K562 (cell line): ENCODE measurements around the gene SCYGR2. TPM values are rescaled to one million over a fixed set of nuclear protein-coding genes. Genes with fewer than 3 reads are reported as not detected.

Source experiments
- ATAC-seq: fragments of 200-7000 bp; cut with Tn5 transposase; 3 replicates; pipeline ENCODE4 v1.9.1; 2020; ENCODE audit warnings: moderate library complexity
- BruUV-seq: library from RNA; stranded (reverse); fragments of 400-500 nt; replicated peaks from 2 replicates; lab custom pipeline; 2021; lab: Mats Ljungman, UMichigan
- CTCF ChIA-PET: fragments of 300-600 bp; formaldehyde crosslinking; extraction: SDS; loops from one replicate; lab custom pipeline; 2021; ENCODE audit warnings: low intra/inter-chr PET ratio; lab: Yijun Ruan, JAX
- POLR2A ChIA-PET: fragments of 300-600, 350-650 bp; sonication (Branson Sonifier 250); formaldehyde crosslinking; extraction: SDS; loops from one replicate; lab custom pipeline; 2021; ENCODE audit warnings: antibody characterized with exemption, inconsistent platforms; lab: Yijun Ruan, JAX
- DNase-seq, 4 experiments: peaks; one replicate each; pipeline versions ENCODE4 v3.0.0 to v3.0.0-alpha.2; 2011 to 2018; ENCODE audit warnings: low spot score in 3 of 4, mixed read lengths in 3 of 4; ENCODE audit errors: extremely low read depth in 1 of 4
- FAIRE-seq: peaks from 2 replicates; lab custom pipeline; 2011; peaks lifted over from hg19 to GRCh38; lab: Jason Lieb, UNC
- H2AFZ ChIP-seq: 2 replicates; pipeline ENCODE4 v1.6.0; 2011; ENCODE audit warnings: low read depth, low read length, control low read depth, inconsistent platforms
- H3K27ac ChIP-seq: fragments of 200-600 bp; 3 replicates; pipeline ENCODE4 v1.8.0; 2011; ENCODE audit warnings: low read depth, mild to moderate bottlenecking, control low read depth, inconsistent platforms, low read length, moderate library complexity, mixed read lengths; ENCODE audit errors: extremely low read depth
- H3K27me3 ChIP-seq, 2 experiments: fragments of 300-600 bp in 1 of 2; 2 replicates in 1 of 2; 3 replicates in 1 of 2; pipeline versions ENCODE4 v1.6.0 to v1.8.0; 2011; ENCODE audit warnings: inconsistent platforms in 2 of 2, low read length in 2 of 2, mild to moderate bottlenecking in 1 of 2, mixed read lengths in 1 of 2, moderate library complexity in 1 of 2; ENCODE audit not compliant: control insufficient read depth in 2 of 2, insufficient read depth in 2 of 2
- H3K36me3 ChIP-seq: fragments of 300-600 bp; 3 replicates; pipeline ENCODE4 v1.8.0; 2011; ENCODE audit warnings: mild to moderate bottlenecking, low read length, inconsistent platforms; ENCODE audit not compliant: control insufficient read depth, insufficient read depth
- H3K4me1 ChIP-seq, 2 experiments: fragments of 200-600 bp in 1 of 2; replicated peaks in 1 of 2; 2 replicates in 1 of 2; 3 replicates in 1 of 2; pipeline versions ENCODE4 v1.5.1 to v1.8.0; 2011; ENCODE audit warnings: inconsistent platforms in 2 of 2, low read length in 2 of 2, mild to moderate bottlenecking in 1 of 2, mixed read lengths in 1 of 2, moderate library complexity in 1 of 2; ENCODE audit not compliant: control insufficient read depth in 2 of 2, insufficient read depth in 2 of 2
- H3K4me2 ChIP-seq: 2 replicates; pipeline ENCODE4 v1.6.1; 2011; ENCODE audit warnings: low read length, control low read depth, inconsistent platforms, mixed read lengths; ENCODE audit not compliant: insufficient read depth
- H3K4me3 ChIP-seq: fragments of 200-600 bp; sonication (generic), shearing (Covaris generic); 2 replicates; pipeline ENCODE4 v1.5.1; 2016; ENCODE audit warnings: control low read depth, inconsistent platforms
- H3K79me2 ChIP-seq: fragments of 200-600 bp; 3 replicates; pipeline ENCODE4 v1.8.0; 2011; ENCODE audit warnings: low read length, inconsistent platforms; ENCODE audit not compliant: control insufficient read depth, insufficient read depth
- H3K9ac ChIP-seq, 2 experiments: 2 replicates each; pipeline versions ENCODE4 v1.6.0 to v1.6.1; 2011; ENCODE audit warnings: low read depth in 2 of 2, low read length in 2 of 2, control low read depth in 1 of 2, inconsistent platforms in 1 of 2, mild to moderate bottlenecking in 1 of 2, mixed read lengths in 1 of 2; ENCODE audit not compliant: insufficient read depth in 1 of 2
- H3K9me1 ChIP-seq: one replicate; pipeline ENCODE4 v1.6.0; 2011; ENCODE audit warnings: inconsistent platforms, mild to moderate bottlenecking, low read length, moderate library complexity; ENCODE audit not compliant: control insufficient read depth, insufficient read depth
- H3K9me3 ChIP-seq: replicated peaks from 2 replicates; pipeline ENCODE4 v1.5.1; 2011; ENCODE audit warnings: low read depth, low read length, inconsistent platforms; ENCODE audit not compliant: control insufficient read depth, insufficient read depth
- H4K20me1 ChIP-seq: replicated peaks from 2 replicates; pipeline ENCODE4 v1.6.1; 2011; ENCODE audit warnings: low read length, inconsistent platforms, mixed read lengths; ENCODE audit not compliant: control insufficient read depth, insufficient read depth
- C11orf30 ChIP-seq: fragments of 450-650 bp; IDR thresholded peaks from 2 replicates; pipeline ENCODE4 v1.6.1; 2016; ENCODE audit warnings: low read depth, mild to moderate bottlenecking
- CBFB ChIP-seq: sonication (generic); formaldehyde crosslinking; IDR thresholded peaks from 2 replicates; pipeline ENCODE4 v1.4.0; 2020; ENCODE audit warnings: mild to moderate bottlenecking, missing genetic modification reagents
- CBX3 ChIP-seq, 2 experiments: IDR thresholded peaks; 1 replicate in 1 of 2; 2 replicates in 1 of 2; pipeline ENCODE4 v1.6.1; 2012; ENCODE audit warnings: inconsistent platforms in 2 of 2, low read length in 2 of 2, borderline replicate concordance in 1 of 2, control low read depth in 1 of 2
- DDX20 ChIP-seq: fragments of 450-650 bp; IDR thresholded peaks from 2 replicates; pipeline ENCODE4 v1.6.1; 2016; ENCODE audit warnings: missing genetic modification characterization, low read depth, mild to moderate bottlenecking, missing compliant biosample characterization, moderate library complexity
- DPF2 ChIP-seq: fragments of 450-650 bp; IDR thresholded peaks from 2 replicates; pipeline ENCODE4 v1.6.1; 2016
- MCM5 ChIP-seq: fragments of 450-650 bp; IDR thresholded peaks from 2 replicates; pipeline ENCODE4 v1.6.1; 2016; ENCODE audit warnings: low read depth
- TAL1 ChIP-seq: fragments of 450-650 bp; IDR thresholded peaks from 2 replicates; pipeline ENCODE4 v1.6.1; 2016; ENCODE audit warnings: mild to moderate bottlenecking
- TEAD4 ChIP-seq, 2 experiments: sonication (generic) in 1 of 2; formaldehyde crosslinking in 1 of 2; IDR thresholded peaks; 2 replicates each; pipeline versions ENCODE4 v1.6.1 to v1.8.0; 2012 to 2022; ENCODE audit warnings: borderline replicate concordance in 1 of 2, inconsistent platforms in 1 of 2, low read length in 1 of 2, mild to moderate bottlenecking in 1 of 2, missing genetic modification reagents in 1 of 2
- ZC3H11A ChIP-seq: IDR thresholded peaks from 2 replicates; pipeline ENCODE4 v1.6.1; 2012; ENCODE audit warnings: low read depth, low read length, improper control_type of control experiment
- WGBS: fragments of 100-300 bp; shearing (Covaris generic); methylation state at CpG from one replicate; pipeline ENCODE4 v1.1.6; 2016; ENCODE audit warnings: low coverage, mixed read lengths; ENCODE audit not compliant: insufficient coverage; ENCODE audit errors: missing lambda C conversion rate; 5-methylcytosine and 5-hydroxymethylcytosine counted together
- in situ Hi-C: fragments of 300-500 bp; cut with MboI; formaldehyde crosslinking; loops from 4 replicates; pipeline ENCODE4 v1.15.0; 2018; ENCODE audit warnings: inconsistent platforms, mixed read lengths
- intact Hi-C: fragments of 100-400 bp; cut with micrococcal nuclease; formaldehyde crosslinking; loops from 2 replicates; pipeline ENCODE4 v1.14.2; 2022
- polyA plus RNA-seq, 8 experiments: library from polyadenylated mRNA; depleted of rRNA in 4 of 8; stranded (reverse) in 5 of 8; unstranded in 3 of 8; fragments of >200 nt; fragmentation: Nextera tagmentation in 2 of 8; fragmentation: Illumina TruSeq in 1 of 8; extraction: Ambion mirVana in 2 of 8; extraction: Trizol in 1 of 8; gene quantifications; 2 replicates each; pipeline versions ENCODE4 v1.2.1 to v1.2.3, GENCODE V29; 2011 to 2014; ENCODE audit warnings: inconsistent platforms in 1 of 8, missing spikeins in 1 of 8
- total RNA-seq, 7 experiments: library from RNA; depleted of rRNA in 6 of 7; stranded (reverse); fragments of >200 nt in 6 of 7; fragmentation: Illumina TruSeq in 2 of 7; extraction: Trizol in 2 of 7; gene quantifications; 2 replicates each; pipeline versions ENCODE4 v1.2.1 to v1.2.3, GENCODE V29; 2011 to 2021; ENCODE audit warnings: low replicate concordance in 1 of 7

The SCYGR2 gene
- total and polyA plus RNA-seq, 9 of the 15 experiments (the other 6 are each of a cell fraction or from before 2014, with no cell fraction given): not detected

DNA sequence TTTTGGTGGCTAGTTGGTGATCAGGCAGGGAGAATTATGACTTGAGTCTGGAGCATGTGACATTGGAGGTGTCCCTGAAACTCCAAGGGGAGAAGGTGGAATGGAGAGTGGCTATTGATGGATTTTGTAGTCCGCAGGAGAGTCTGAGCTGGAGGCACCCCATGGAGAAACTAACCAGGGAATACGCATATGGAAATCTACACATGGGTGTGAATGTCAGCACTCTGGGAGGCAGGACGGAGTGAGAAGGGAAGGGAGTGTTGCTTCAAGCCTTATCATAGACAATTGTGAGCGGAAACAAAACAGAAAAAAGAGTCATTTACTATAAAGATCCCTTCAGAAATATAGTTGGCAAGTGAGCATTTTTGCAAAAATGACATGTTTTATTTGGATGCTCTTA, 17.9 kb downstream of the SCYGR2 start:
- WGBS: 0% methylated on average over 3 of the region's 4 CpGs
- in situ Hi-C loops: no loop called here
- H2AFZ ChIP-seq: no peak overlapping the region
- H3K27ac ChIP-seq: no peak overlapping the region
- H3K4me1 ChIP-seq: no peaks in the 10 kb centered on the region
- H3K79me2 ChIP-seq: no peaks in the 10 kb centered on the region
- FAIRE-seq (no peak), DNase-seq (no peak), ATAC-seq (no peak)
- no peaks in the 10 kb centered on the region for H3K9me1 ChIP-seq
- no peaks in the 10 kb centered on the region for H3K36me3 ChIP-seq
- H3K9me3 ChIP-seq: no peaks in the 10 kb centered on the region
- POLR2A ChIA-PET: no interaction called here
- no peak for TF ChIP-seq CBX3 (IDR thresholded peaks at IDR 0.05; ENCODE audit: borderline replicate concordance in 1 of 2, low read length in 2 of 2)
- no peak for TF ChIP-seq DDX20 (tag)
- no peak for TF ChIP-seq CBFB (CRISPR knock-in tag)
- no peak for TF ChIP-seq C11orf30
- no peak for TF ChIP-seq TEAD4 (IDR thresholded peaks at IDR 0.05; ENCODE audit: low read length)
- TF ChIP-seq TEAD4 (CRISPR knock-in tag; IDR thresholded peaks at IDR 0.05; ENCODE audit: borderline replicate concordance): no peak
- no peak for TF ChIP-seq MCM5
- no peak for TF ChIP-seq ZC3H11A
- no peak for TF ChIP-seq DPF2
- no peak for TF ChIP-seq TAL1
- peaks cover 0 to 47% of the 10 kb centered on the region in 2 experiments; a peak in 2 of 5 replicates for H3K27me3 ChIP-seq
- intact Hi-C loops: no loop called here
- H4K20me1 ChIP-seq: no peaks in the 10 kb centered on the region
- CTCF ChIA-PET: no interaction called here
- no TSS peak for BruUV-seq
- H3K4me2 ChIP-seq: no peak overlapping the region
- no peak overlapping the region for H3K9ac ChIP-seq
- no peak overlapping the region for H3K4me3 ChIP-seq
